Ovary (tissue), 9 donors: ENCODE measurements around the gene ADIRF. TPM values are rescaled to one million over a fixed set of nuclear protein-coding genes. Genes with fewer than 3 reads are reported as not detected.

Experiments used
- DNase-seq, 5 donors: peaks; one replicate each; pipeline ENCODE4 v3.0.0-alpha.2; 2019 to 2020
- H3K27ac ChIP-seq, 2 donors: fragments of 200-600 bp; one replicate each; pipeline versions ENCODE4 v1.5.1 to v1.8.0; 2019 to 2022
- H3K27me3 ChIP-seq: fragments of 200-600 bp; one replicate; pipeline ENCODE4 v1.8.0; 2022
- H3K36me3 ChIP-seq: fragments of 200-600 bp; sonication (generic); one replicate; pipeline ENCODE4 v1.5.1; 2019
- H3K4me1 ChIP-seq: one replicate; pipeline ENCODE4 v1.8.1; 2013; ENCODE audit warnings: mild to moderate bottlenecking, moderate library complexity; ENCODE audit not compliant: insufficient read depth
- H3K4me3 ChIP-seq: fragments of 200-600 bp; sonication (generic); one replicate; pipeline ENCODE4 v1.5.1; 2017
- H3K9me3 ChIP-seq, 2 donors: fragments of 200-600 bp in 1 of 2; sonication (generic) in 1 of 2; one replicate each; pipeline versions ENCODE4 v1.5.1 to v1.8.1; 2013 to 2019; ENCODE audit warnings: mild to moderate bottlenecking in 1 of 2, moderate library complexity in 1 of 2
- EP300 ChIP-seq: sonication (generic); formaldehyde crosslinking; IDR thresholded peaks from one replicate; pipeline ENCODE4 v1.6.1; 2017; ENCODE audit warnings: antibody characterized with exemption
- POLR2A ChIP-seq: fragments of 450-650 bp; IDR thresholded peaks from one replicate; pipeline ENCODE4 v1.6.1; 2017; ENCODE audit warnings: antibody characterized with exemption, mild to moderate bottlenecking, moderate library complexity
- WGBS, 3 donors: extraction: QIAGEN DNeasy Blood & Tissue Kit in 1 of 3; methylation state at CpG; one replicate each; pipeline versions ENCODE4 v1.1.5 to v1.1.7; 2013 to 2017; 5-methylcytosine and 5-hydroxymethylcytosine counted together
- intact Hi-C, 4 donors: fragments of 100-400 bp; cut with DNase I; formaldehyde crosslinking; loops; one replicate each; pipeline versions ENCODE4 v1.11.0 to v1.15.1; 2022 to 2023
- polyA plus RNA-seq, 2 donors: library from polyadenylated mRNA; stranded (reverse); fragments of 200-250 nt in 1 of 2; fragments of 350-450 nt in 1 of 2; fragmentation: Illumina TruSeq in 1 of 2; extraction: RNeasy Lipid Tissue Mini Kit (QIAGEN cat#74804) in 1 of 2; gene quantifications; one replicate each; pipeline ENCODE4 v1.2.3, GENCODE V29; 2013 to 2014
- total RNA-seq, 7 donors: library from RNA; depleted of rRNA in 2 of 7; stranded (reverse); fragments of >200 nt in 2 of 7; fragmentation: NEBNext Ultra II Directional in 3 of 7; extraction: Animal tissue kit (Norgen Biotek cat#: 25700) in 3 of 7; gene quantifications; one replicate each; pipeline versions ENCODE4 v1.1.0 to v1.2.4, GENCODE V29; 2016 to 2023
- TF ChIP-seq, protein P1 (sequence below), 3 donors: fragments of 450-650 bp in 2 of 3; fragments of 200-600 bp in 1 of 3; IDR thresholded peaks; one replicate each; pipeline versions ENCODE4 v1.5.1 to v1.8.0; 2016 to 2022; ENCODE audit warnings: antibody characterized with exemption in 3 of 3, mild to moderate bottlenecking in 1 of 3
- donor health status: DM: no; HTN: no; CAD: no; lungs with moderate emphysema.
- donor health status: DM: no; HTN: no; CAD: no.
- donor health status: Bipolar disorder and iron deficiency.
- donor health status: DM: yes; HTN: yes; CAD: no.
- donor health status: DM: no; HTN: no; CAD: no.
- donor health status: DM: yes; HTN: yes; CAD: no.

The ADIRF gene
- total and polyA plus RNA-seq, 9 donors = 57.4 to 528 (median 231) TPM

DNA sequence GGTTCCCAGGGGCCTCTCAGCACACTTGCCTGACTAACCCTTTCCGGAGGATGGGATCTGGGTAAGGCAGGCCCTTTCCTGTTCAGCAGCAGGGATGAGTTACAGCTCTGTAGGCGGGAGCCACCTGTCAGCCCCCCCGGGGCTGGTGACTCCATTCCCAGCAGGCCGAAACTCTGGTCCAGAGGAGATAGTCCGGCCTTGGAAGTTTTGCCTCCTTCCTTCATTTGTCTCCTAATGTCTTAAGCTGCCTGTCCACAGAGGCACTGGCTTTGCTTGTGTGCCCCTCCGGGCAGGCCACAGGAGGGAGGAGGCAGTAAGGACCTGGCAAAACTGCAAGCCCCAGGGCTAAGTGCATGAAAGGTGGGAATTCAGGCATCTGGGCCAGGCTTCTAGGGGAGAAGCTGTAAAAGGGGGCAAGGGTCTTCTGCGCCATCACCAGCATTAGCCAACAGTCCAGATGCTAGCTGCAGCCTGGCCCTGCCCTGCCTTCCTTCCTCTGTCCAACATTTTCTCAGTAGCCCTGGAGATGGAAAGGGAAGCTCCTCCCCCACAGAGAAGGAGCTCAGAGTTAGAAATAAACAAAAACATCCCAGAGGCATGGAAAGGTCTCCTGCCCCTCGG is 1.2 kb downstream of the ADIRF start:
- peak overlapping the region; percentile 71 for H3K4me3 ChIP-seq
- peaks cover 19% of the 10 kb centered on the region for H3K4me1 ChIP-seq
- no peak for TF ChIP-seq POLR2A
- no peak for TF ChIP-seq EP300
- TF ChIP-seq, protein P1, sequence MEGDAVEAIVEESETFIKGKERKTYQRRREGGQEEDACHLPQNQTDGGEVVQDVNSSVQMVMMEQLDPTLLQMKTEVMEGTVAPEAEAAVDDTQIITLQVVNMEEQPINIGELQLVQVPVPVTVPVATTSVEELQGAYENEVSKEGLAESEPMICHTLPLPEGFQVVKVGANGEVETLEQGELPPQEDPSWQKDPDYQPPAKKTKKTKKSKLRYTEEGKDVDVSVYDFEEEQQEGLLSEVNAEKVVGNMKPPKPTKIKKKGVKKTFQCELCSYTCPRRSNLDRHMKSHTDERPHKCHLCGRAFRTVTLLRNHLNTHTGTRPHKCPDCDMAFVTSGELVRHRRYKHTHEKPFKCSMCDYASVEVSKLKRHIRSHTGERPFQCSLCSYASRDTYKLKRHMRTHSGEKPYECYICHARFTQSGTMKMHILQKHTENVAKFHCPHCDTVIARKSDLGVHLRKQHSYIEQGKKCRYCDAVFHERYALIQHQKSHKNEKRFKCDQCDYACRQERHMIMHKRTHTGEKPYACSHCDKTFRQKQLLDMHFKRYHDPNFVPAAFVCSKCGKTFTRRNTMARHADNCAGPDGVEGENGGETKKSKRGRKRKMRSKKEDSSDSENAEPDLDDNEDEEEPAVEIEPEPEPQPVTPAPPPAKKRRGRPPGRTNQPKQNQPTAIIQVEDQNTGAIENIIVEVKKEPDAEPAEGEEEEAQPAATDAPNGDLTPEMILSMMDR (IDR thresholded peaks at IDR 0.05) = no peak
- no peaks in the 10 kb centered on the region for H3K9me3 ChIP-seq
- 25 to 36% (median 28%) methylated on average over 8 of the region's 8 CpGs for WGBS, 3 donors
- H3K27ac ChIP-seq = peak overlapping the region; percentile 97 to 99
- no peaks in the 10 kb centered on the region for H3K27me3 ChIP-seq
- peak in 3 of 5 donors; percentile 60 to 66 (median 66) for DNase-seq
- intact Hi-C loops = loop anchor here in 2 of 4 donors (5.0 to 10.0 kb wide), 2 partner anchors 123 to 125 kb away; partner anchors contain the start of genes GLUD1 (in 2 of the 2) and SHLD2 (in 1 of the 2)
- no peaks in the 10 kb centered on the region for H3K36me3 ChIP-seq

DNA sequence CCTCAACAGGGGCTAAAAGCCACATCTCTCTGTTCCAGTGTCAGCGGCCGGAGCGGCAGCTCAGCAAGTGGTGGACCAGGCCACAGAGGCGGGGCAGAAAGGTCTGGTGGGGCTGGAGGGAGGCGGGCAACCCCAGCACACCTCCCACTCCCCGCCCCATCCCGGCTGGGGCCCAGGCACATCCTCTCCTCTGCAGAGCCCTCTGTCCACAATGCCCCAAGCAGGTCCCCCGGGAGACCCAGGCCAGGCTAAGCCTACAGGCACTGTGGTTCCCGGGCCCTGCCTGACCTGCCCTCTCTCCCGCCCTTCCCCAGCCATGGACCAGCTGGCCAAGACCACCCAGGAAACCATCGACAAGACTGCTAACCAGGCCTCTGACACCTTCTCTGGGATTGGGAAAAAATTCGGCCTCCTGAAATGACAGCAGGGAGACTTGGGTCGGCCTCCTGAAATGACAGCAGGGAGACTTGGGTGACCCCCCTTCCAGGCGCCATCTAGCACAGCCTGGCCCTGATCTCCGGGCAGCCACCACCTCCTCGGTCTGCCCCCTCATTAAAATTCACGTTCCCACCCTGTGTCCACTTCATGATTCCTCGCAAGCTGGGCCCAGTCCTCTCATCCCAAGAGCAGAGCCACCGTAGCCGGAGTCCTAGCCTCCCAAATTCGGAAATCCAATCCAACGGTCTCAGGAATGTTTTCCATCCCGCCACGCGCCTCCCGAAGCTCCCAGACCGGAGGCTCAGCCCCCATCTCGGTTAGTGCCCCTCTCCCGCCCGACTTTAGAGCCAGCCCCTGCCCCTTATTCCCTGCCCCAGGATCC is 2.1 kb downstream of the ADIRF start:
- TF ChIP-seq, protein P1 (IDR thresholded peaks at IDR 0.05) = peak in 1 of 3 donors; percentile 24
- TF ChIP-seq EP300 (no peak), POLR2A (peak; percentile 62)
- H3K27me3 ChIP-seq = no peaks in the 10 kb centered on the region
- peak overlapping the region; percentile 97 to 99 for H3K27ac ChIP-seq
- H3K9me3 ChIP-seq = no peaks in the 10 kb centered on the region
- 3 to 7% (median 6%) methylated on average over 30 of the region's 30 CpGs for WGBS, 3 donors
- peak overlapping the region; percentile 71 for H3K4me3 ChIP-seq
- H3K36me3 ChIP-seq = no peaks in the 10 kb centered on the region
- peak; percentile 87 to 91 (median 87) for DNase-seq
- H3K4me1 ChIP-seq = peaks cover 19% of the 10 kb centered on the region
- intact Hi-C loops = loop anchor here in 1 of 4 donors (5.0 kb wide), 1 partner anchor 122 kb away; the partner anchor contains the start of gene GLUD1

DNA sequence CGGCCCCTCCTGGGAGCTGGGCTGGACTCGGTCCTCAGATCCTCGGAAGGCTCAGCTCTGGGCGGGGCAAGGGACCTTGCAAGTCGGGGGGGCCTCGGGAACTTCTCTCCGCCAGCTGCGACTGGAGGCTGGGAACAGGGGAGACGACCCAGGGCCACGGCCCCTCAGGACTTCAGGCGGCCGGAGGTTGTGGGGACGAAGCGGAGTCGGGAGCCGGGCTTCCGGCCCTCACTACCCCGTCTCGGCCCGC is 2.6 kb downstream of the ADIRF start:
- no peak for DNase-seq
- peak; percentile 97 for TF ChIP-seq POLR2A
- no peak for TF ChIP-seq EP300
- TF ChIP-seq, protein P1 (IDR thresholded peaks at IDR 0.05) = peak in 2 of 3 donors; percentile 5 to 7
- WGBS, 3 donors = 0 to 1% (median 0%) methylated on average over 12 to 20 of the region's 20 CpGs
- no peaks in the 10 kb centered on the region for H3K9me3 ChIP-seq
- no peaks in the 10 kb centered on the region for H3K36me3 ChIP-seq
- intact Hi-C loops = loop anchor here in 1 of 4 donors (5.0 kb wide), 1 partner anchor 121 kb away; the partner anchor contains the start of gene GLUD1
- no peaks in the 10 kb centered on the region for H3K27me3 ChIP-seq
- H3K4me1 ChIP-seq = peaks cover 18% of the 10 kb centered on the region
- H3K4me3 ChIP-seq = peak overlapping the region; percentile 71
- peak overlapping the region; percentile 97 to 99 for H3K27ac ChIP-seq

DNA sequence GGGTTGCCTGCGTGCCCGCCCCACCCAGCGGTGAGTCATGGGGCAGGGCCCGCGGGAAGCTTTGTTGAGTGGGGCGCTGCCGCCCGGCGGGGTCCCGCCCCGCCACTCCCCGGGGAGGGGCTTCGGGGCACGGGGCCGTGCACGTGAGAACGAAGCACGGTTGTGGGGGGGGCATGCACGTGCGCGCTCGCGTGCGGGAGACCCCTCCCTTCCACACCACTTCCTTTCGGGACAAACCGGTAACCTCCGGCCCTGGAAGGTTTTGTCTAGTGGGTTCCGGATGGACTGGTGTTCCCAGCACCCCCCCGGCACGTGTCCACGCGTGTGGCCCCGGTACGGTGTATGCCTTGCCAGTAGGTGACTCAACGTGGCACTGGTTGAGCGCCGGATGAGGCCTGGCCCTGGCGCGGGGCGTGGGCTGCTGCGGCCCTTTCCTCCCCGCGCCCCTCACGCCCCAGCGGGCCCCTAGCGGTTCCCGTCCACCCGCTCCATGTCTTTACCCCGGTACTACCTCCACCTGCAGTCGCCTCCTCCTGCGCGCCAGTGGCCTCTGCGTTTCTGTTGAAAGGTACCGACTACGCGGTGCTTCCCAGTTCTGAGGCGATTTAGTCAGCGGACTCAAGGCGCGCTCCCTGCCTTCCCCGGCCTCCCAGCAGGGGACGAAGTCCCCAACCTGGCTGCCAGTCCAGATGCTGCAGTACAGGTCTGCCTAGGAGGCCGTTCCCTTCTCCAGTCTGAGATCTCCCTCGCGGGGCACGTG is 3.1 kb downstream of the ADIRF start:
- Histone ChIP-seq H3K27ac (peak overlapping the region; percentile 97 to 99), H3K4me1 (peaks cover 17% of the 10 kb centered on the region), H3K36me3 (no peaks in the 10 kb centered on the region), H3K4me3 (peak overlapping the region; percentile 71), H3K27me3 (no peaks in the 10 kb centered on the region), H3K9me3 (no peaks in the 10 kb centered on the region)
- DNase-seq = peak; percentile 93 to 98 (median 98)
- 9 to 11% (median 10%) methylated on average over 49 to 66 of the region's 66 CpGs for WGBS, 3 donors
- TF ChIP-seq EP300 = peak; percentile 92
- TF ChIP-seq, protein P1 (IDR thresholded peaks at IDR 0.05) = peak in 2 of 3 donors; percentile 2 to 31
- TF ChIP-seq POLR2A = no peak
- intact Hi-C loops = loop anchor here in 1 of 4 donors (5.0 kb wide), 1 partner anchor 121 kb away; the partner anchor contains the start of gene GLUD1
